Upper lobe of left lung (tissue), 6 donors: ENCODE measurements around the gene CACNA2D4. TPM values are rescaled to one million over a fixed set of nuclear protein-coding genes. Genes with fewer than 3 reads are reported as not detected.

ENCODE experiments used
- ATAC-seq, 2 donors: fragments of 200-7000 bp; cut with Tn5 transposase; one replicate each; pipeline ENCODE4 v1.9.1; 2022; ENCODE audit warnings: mild to moderate bottlenecking in 2 of 2, moderate library complexity in 2 of 2; ENCODE audit not compliant: low FRiP score in 2 of 2
- DNase-seq, 2 donors: peaks; one replicate each; pipeline ENCODE4 v3.0.0-alpha.2; 2019 to 2020
- H3K27ac ChIP-seq, 4 donors: fragments of 200-600 bp; sonication (generic); one replicate each; pipeline ENCODE4 v1.5.1; 2016 to 2019
- H3K27me3 ChIP-seq, 4 donors: fragments of 200-600 bp; sonication (generic); one replicate each; pipeline ENCODE4 v1.5.1; 2017 to 2019
- H3K36me3 ChIP-seq, 4 donors: fragments of 200-600 bp; sonication (generic); one replicate each; pipeline ENCODE4 v1.5.1; 2016 to 2019
- H3K4me1 ChIP-seq, 4 donors: fragments of 200-600 bp; sonication (generic); one replicate each; pipeline ENCODE4 v1.5.1; 2018 to 2019
- H3K4me3 ChIP-seq, 4 donors: fragments of 200-600 bp; sonication (generic); one replicate each; pipeline ENCODE4 v1.5.1; 2017 to 2019; ENCODE audit warnings: mild to moderate bottlenecking in 2 of 4, moderate library complexity in 1 of 4
- H3K9me3 ChIP-seq, 4 donors: fragments of 200-600 bp; sonication (generic); one replicate each; pipeline ENCODE4 v1.5.1; 2018 to 2019
- EP300 ChIP-seq, 4 donors: sonication (generic); formaldehyde crosslinking; IDR thresholded peaks; one replicate each; pipeline ENCODE4 v1.5.1; 2017; ENCODE audit warnings: antibody characterized with exemption in 4 of 4, control low read depth in 2 of 4
- POLR2A ChIP-seq, 4 donors: fragments of 450-650 bp; IDR thresholded peaks; one replicate each; pipeline ENCODE4 v1.5.1; 2016 to 2017; ENCODE audit warnings: antibody characterized with exemption in 4 of 4, mild to moderate bottlenecking in 2 of 4
- POLR2AphosphoS5 ChIP-seq, 2 donors: sonication (generic); formaldehyde crosslinking; IDR thresholded peaks; one replicate each; pipeline ENCODE4 v1.5.1; 2017; ENCODE audit warnings: antibody characterized with exemption in 2 of 2
- WGBS, 2 donors: methylation state at CpG; one replicate each; pipeline ENCODE4 v1.1.5; 2017 to 2018; 5-methylcytosine and 5-hydroxymethylcytosine counted together
- total RNA-seq, 6 donors: library from RNA; depleted of rRNA in 4 of 6; stranded (reverse); fragments of >200 nt in 4 of 6; gene quantifications; one replicate each; pipeline versions ENCODE4 v1.1.0 to v1.2.1, GENCODE V29; 2016 to 2021
- TF ChIP-seq, protein P1 (sequence below), 6 experiments: fragments of 450-650 bp in 4 of 6; fragments of 200-600 bp in 2 of 6; sonication (generic) in 2 of 6; IDR thresholded peaks; one replicate each; pipeline ENCODE4 v1.5.1; 2016 to 2019; ENCODE audit warnings: antibody characterized with exemption in 6 of 6
- donor health status: DM: no; HTN: no; CAD: no; lungs with moderate emphysema.
- donor health status: DM: no; HTN: yes; CAD: no; lungs with severe emphysema.

CACNA2D4 gene
- total RNA-seq, 6 donors from 2014 or later = 3.3 to 8.4 (median 7.0) TPM

DNA sequence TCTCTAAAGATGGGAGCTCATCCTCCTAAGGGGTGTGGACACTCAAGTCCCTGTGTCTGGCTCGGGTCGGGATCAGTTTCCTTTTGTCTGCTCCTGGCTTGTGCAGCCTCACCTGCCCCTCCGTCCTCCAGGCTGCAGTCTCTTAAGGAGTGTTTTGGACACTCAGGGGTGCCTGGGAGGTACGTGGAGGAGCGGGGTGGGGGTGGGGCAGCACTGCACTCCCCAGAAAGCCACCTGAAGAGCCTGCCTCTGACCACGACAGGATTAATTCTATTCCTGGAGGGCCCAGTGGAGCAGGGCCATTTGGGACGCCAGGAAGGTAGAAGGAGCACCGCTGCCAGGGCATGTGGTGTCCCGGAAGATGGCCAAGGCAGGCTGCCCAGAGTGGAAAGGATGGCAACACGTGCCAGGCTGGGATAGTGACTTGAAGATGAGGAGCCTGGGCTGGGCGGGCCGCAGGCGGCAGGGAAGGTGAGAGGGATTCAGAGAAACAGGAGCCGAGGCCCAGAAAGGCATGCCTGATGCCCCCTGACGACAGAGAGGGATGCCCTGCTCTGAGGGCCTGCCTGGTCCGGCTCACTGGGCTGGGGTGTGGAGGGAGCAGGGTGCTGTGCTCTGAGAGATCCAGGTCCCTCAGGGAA is 112.9 kb downstream of the CACNA2D4 start:
- ATAC-seq (no peak), DNase-seq (peak in 1 of 2 donors; percentile 80)
- Histone ChIP-seq H3K36me3 (no peaks in the 10 kb centered on the region), H3K27me3 (no peaks in the 10 kb centered on the region), H3K4me1 (peaks cover 0 to 6% (median 0%) of the 10 kb centered on the region in 4 donors), H3K9me3 (no peaks in the 10 kb centered on the region), H3K4me3 (no peak overlapping the region), H3K27ac (no peak overlapping the region)
- 86 to 92% methylated on average over 16 of the region's 16 CpGs for WGBS, 2 donors
- TF ChIP-seq EP300 (IDR thresholded peaks at IDR 0.05) (no peak), POLR2A (IDR thresholded peaks at IDR 0.05) (no peak), POLR2AphosphoS5 (IDR thresholded peaks at IDR 0.05) (no peak)
- TF ChIP-seq, protein P1, sequence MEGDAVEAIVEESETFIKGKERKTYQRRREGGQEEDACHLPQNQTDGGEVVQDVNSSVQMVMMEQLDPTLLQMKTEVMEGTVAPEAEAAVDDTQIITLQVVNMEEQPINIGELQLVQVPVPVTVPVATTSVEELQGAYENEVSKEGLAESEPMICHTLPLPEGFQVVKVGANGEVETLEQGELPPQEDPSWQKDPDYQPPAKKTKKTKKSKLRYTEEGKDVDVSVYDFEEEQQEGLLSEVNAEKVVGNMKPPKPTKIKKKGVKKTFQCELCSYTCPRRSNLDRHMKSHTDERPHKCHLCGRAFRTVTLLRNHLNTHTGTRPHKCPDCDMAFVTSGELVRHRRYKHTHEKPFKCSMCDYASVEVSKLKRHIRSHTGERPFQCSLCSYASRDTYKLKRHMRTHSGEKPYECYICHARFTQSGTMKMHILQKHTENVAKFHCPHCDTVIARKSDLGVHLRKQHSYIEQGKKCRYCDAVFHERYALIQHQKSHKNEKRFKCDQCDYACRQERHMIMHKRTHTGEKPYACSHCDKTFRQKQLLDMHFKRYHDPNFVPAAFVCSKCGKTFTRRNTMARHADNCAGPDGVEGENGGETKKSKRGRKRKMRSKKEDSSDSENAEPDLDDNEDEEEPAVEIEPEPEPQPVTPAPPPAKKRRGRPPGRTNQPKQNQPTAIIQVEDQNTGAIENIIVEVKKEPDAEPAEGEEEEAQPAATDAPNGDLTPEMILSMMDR (IDR thresholded peaks at IDR 0.05) = no peak

DNA sequence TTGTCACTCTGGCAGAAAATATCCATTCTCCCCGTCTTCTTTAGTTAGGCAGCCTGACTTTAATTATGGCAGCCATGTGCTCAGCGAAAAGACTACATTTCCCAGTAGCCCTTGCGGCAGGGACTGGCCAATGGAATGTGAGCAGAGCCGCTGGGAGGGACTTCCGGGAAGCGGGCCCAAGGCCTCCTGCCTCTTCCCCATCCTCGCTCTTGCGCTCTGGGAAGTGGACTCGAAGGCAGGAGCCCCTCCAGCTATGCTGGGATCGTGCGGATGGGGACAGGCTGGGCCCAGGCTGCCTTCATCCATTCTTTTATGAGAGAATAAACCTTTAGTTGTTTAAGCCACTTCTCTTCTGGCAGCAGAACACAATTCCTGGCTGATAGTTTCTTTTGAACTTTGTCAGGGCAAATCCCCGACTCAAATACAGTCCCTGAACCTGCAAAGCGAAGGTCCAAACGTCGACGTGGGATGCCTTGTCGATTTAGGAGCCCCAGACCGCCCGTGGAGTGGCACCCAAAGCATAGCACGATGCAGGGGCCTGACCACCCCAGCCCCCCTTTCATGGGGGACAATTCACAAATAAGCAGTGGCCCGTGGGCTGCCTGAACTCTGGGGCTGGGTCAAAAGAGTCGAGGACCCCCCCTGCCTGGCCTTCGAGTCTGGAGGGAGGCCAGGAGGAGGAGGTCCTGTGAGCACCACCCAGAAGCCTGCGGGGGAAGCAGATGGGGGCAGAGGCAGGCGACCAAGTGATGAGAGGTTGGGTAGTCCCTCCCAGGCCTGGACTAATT is 113.7 kb downstream of the CACNA2D4 start:
- peak; percentile 71 to 96 for ATAC-seq

DNA sequence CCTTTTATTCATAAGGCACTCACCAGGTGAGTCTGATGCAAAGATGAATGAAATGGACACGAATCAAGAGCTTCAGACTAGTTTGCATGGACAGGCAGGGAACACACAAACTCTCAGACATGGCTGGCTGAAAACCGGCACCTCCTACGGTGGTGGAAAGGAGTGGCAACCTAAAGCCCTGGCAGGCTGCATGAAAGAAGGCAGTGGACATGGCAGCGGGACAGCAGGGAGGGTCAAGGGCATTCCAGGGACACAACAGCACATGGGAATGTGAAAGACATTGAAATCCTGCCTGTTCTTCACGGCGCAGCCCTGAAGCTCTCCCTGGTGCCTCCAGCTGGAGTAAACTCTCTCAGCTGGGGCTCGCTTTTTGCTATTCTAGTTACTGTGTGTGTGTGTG is 114.7 kb downstream of the CACNA2D4 start:
- peaks cover 0 to 6% (median 0%) of the 10 kb centered on the region in 4 donors for H3K4me1 ChIP-seq
- no peak for ATAC-seq
- no peak overlapping the region for H3K4me3 ChIP-seq
- H3K9me3 ChIP-seq = no peaks in the 10 kb centered on the region
- peak in 1 of 2 donors; percentile 15 for DNase-seq
- H3K36me3 ChIP-seq = no peaks in the 10 kb centered on the region
- WGBS, 2 donors = 80 to 91% methylated on average over 6 to 7 of the region's 7 CpGs
- H3K27ac ChIP-seq = no peak overlapping the region
- H3K27me3 ChIP-seq = no peaks in the 10 kb centered on the region
- no peak for TF ChIP-seq POLR2AphosphoS5 (IDR thresholded peaks at IDR 0.05)
- TF ChIP-seq, protein P1 (IDR thresholded peaks at IDR 0.05) = no peak
- TF ChIP-seq EP300 (IDR thresholded peaks at IDR 0.05) = no peak
- no peak for TF ChIP-seq POLR2A (IDR thresholded peaks at IDR 0.05)

More for the DNA sequence above, 113.7 kb downstream of the CACNA2D4 start:
- H3K4me3 ChIP-seq = no peak overlapping the region
- peak overlapping the region in 2 of 4 donors; percentile 32 to 52 for H3K27ac ChIP-seq
- TF ChIP-seq POLR2AphosphoS5 (IDR thresholded peaks at IDR 0.05) = peak; percentile 49 to 60
- no peak for TF ChIP-seq EP300 (IDR thresholded peaks at IDR 0.05)
- H3K9me3 ChIP-seq = no peaks in the 10 kb centered on the region
- H3K27me3 ChIP-seq = no peaks in the 10 kb centered on the region
- peaks cover 0 to 6% (median 0%) of the 10 kb centered on the region in 4 donors for H3K4me1 ChIP-seq
- peak in 1 of 2 donors; percentile 91 for DNase-seq
- H3K36me3 ChIP-seq = no peaks in the 10 kb centered on the region
- WGBS, 2 donors = 56 to 61% methylated on average over 24 to 25 of the region's 25 CpGs

DNA sequence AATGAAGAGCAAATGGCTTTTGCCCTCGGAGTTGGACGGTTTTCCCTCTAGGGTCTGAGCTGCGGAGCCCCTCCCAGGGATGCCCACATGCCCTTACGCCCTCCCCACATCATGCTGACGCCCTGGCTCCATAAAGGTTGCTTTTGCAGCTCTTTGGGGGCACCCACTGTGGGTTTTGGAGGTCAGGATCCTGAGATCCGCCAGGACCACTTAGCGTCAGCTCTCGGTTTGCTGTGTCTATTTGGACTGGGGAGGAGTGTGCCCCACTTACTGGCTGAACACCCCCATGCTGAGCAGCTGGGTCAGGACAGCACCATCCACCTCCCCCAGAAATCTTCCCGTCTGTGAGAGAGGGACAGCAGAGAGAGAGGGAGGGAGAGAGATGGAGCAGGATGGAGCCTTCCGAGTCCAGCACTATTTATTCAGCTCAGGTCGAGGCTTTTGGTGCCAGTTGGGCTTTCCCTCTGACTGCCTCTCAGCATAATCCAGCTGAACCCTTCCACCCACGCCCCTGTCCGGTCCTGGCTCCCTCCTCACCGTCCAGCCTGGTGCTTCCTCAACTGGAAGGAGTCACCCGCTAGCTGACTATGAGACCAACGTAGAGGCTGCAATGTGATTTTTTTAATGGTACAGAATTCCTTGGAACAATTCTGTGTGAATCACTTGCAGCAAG is 117.0 kb downstream of the CACNA2D4 start:
- WGBS, 2 donors = 64 to 76% methylated on average over 16 of the region's 16 CpGs
- Histone ChIP-seq H3K36me3 (no peaks in the 10 kb centered on the region), H3K27ac (no peak overlapping the region), H3K9me3 (no peaks in the 10 kb centered on the region), H3K4me3 (no peak overlapping the region), H3K27me3 (no peaks in the 10 kb centered on the region), H3K4me1 (peaks cover 0 to 12% (median 9%) of the 10 kb centered on the region in 4 donors)
- no peak for TF ChIP-seq POLR2A (IDR thresholded peaks at IDR 0.05)
- no peak for TF ChIP-seq EP300 (IDR thresholded peaks at IDR 0.05)
- TF ChIP-seq, protein P1 (IDR thresholded peaks at IDR 0.05) = no peak
- TF ChIP-seq POLR2AphosphoS5 (IDR thresholded peaks at IDR 0.05) = no peak
- DNase-seq (peak in 1 of 2 donors; percentile 8), ATAC-seq (no peak)
